OCI-LY7 (cell line): ENCODE data around the gene THRB.

Experiments
- CTCF ChIP-seq: fragments of 200-600 bp; sonication (generic); conservative IDR thresholded peaks from 2 replicates; pipeline ENCODE4 v1.5.1; 2014; ENCODE audit warnings: mild to moderate bottlenecking, antibody characterized with exemption, low read length, moderate library complexity, mixed read lengths
- EZH2phosphoT487 ChIP-seq: fragments of 200-600 bp; sonication (generic); IDR thresholded peaks from 2 replicates; pipeline ENCODE4 v1.6.1; 2018; ENCODE audit warnings: low read depth, borderline replicate concordance, mild to moderate bottlenecking, mixed run types, antibody characterized with exemption, low read length, moderate library complexity, mixed read lengths

GRCh38 chr3:24482096-24482705 is 12.4 kb downstream of the THRB start:
- no peak for TF ChIP-seq EZH2phosphoT487
- no peak for TF ChIP-seq CTCF
